ENCODE data around the gene SLC26A11.
"Not testable (repeated sequence)": the region's sequence is repeated elsewhere in the genome, so short reads cannot be mapped to it uniquely, and the experiment has no call there.

SLC26A11 gene

GRCh38 chr17:80219013-80219762 lies 1.0 kb upstream of the SLC26A11 start:
- DNase-seq: no peak

DNA sequence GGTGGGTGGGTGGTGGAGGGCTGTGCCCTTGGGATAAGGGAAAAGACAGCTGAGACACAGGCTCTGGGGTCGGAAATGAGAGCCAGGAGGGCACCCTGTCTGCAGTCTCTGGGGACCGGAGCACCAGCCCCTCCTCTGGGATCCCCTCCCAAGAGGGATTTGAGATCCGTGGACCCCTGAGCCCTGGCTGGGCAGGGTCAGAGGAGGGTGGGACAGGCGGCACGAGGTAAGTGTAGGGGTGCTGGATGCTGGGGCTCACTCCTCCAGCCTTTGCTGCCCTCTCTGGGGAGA lies 519 bp upstream of the SLC26A11 start:
- DNase-seq: no peak

DNA sequence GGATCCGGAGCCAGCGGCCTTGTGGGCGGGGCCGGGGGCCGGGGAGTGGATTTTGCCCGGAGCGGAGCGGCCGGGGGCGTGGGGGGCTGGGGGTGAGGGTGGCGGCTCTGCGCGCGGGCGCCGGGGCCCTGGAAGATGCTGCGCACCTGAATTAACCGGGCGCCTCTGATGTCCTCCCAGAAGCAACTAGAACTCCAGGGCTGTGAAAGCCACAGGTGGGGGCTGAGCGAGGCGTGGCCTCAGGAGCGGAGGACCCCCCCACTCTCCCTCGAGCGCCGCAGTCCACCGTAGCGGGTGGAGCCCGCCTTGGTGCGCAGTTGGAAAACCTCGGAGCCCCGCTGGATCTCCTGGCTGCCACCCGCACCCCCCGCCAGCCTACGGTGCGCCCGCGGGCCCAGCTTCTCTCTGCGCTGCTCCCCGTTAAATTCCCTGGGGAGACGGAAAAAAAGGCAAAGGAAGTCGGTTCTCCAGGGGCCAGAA lies 549 bp downstream of the SLC26A11 start:
- DNase-seq: no peak

DNA sequence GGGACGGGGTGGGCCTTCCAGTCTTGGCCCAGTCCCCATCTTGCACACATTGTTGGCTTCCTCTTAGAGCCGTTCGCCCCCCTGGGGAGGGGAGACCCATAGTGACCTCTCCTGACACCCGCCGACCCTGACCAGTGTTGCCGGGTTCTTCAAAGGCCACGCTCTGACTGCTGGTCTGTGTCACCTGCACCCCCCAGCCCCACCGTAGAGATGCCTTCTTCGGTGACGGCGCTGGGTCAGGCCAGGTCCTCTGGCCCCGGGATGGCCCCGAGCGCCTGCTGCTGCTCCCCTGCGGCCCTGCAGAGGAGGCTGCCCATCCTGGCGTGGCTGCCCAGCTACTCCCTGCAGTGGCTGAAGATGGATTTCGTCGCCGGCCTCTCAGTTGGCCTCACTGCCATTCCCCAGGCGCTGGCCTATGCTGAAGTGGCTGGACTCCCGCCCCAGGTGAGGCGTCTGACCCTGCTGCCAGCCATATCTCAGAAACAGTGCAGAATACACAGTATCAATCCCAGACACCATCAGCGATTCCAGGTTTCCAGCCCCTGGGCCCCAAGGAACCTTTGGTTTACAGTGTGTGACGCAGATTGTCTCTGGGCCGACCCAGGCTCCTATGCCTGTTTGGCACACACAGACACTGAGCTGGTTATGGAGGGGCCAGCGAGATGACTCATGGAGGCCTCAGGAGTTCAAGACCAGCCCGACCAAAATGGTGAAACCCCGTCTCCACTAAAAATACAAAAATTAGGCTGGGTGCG lies 1.3 kb downstream of the SLC26A11 start:
- DNase-seq: no peak

DNA sequence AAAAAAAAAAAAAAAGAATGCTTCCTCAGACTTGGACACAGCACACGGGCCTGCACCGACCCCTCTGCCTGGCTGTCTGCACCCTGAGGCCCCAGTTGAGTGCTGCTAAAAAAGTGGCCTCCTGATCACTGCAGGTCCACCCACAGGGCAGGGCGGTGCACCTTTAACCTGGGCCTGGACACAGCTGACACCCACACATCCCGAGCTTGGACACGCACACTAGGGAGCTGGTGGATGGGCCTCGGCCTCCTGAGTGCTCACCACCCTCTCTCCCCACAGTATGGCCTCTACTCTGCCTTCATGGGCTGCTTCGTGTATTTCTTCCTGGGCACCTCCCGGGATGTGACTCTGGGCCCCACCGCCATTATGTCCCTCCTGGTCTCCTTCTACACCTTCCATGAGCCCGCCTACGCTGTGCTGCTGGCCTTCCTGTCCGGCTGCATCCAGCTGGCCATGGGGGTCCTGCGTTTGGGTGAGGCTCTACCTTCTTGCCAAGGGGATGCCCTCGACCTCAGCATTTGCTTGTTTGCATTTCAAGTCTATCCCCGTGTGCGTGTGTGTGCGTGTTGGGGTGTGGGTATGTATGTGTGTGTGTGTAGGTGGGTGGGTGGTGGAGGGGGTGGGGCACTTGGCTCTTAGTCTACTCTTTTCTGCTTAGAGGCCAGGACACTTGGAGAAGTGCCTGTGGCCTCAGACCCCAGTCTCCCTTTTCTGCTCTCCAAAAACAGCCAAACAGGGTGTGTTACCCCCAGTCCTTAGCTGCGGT lies 2.3 kb downstream of the SLC26A11 start:
- no peak for DNase-seq

- DNase-seq: no peak
These were observed 3.1 kb downstream of the SLC26A11 start for GRCh38 chr17:80223142-80223815.

DNA sequence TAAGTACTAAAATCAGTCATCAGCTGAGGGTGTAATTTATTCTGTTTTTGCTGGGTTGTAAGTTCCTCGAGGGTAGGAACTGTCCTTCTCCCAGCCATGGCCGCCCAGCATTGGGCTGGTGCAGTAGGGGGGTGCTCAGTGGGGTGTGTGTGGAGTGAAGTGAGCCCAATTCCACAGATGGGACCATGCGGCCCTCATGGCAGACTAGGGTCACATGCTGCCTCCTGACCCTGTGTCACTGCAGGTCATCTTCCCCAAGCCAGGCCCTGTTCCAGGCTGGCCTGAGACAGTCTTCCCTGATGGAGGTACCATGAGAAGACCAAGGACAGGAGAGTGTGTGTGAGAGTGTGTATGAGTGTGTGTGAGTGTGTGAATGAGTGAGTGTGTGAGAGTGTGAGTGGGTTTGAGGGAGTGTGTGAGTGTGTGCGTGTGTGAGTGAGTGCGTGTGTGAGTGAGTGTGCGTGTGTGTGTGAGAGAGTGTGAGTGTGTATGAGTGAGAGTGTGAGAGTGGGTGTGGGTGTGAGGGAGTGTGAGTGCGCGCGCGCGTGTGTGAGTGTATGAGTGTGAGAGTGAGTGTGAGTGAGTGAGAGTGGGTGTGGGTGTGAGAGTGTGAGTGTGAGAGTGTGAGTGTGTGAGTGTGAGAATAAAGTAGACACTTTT lies 3.7 kb downstream of the SLC26A11 start:
- DNase-seq: no peak

- DNase-seq: no peak
These were observed 4.5 kb downstream of the SLC26A11 start for GRCh38 chr17:80224683-80225082.

DNA sequence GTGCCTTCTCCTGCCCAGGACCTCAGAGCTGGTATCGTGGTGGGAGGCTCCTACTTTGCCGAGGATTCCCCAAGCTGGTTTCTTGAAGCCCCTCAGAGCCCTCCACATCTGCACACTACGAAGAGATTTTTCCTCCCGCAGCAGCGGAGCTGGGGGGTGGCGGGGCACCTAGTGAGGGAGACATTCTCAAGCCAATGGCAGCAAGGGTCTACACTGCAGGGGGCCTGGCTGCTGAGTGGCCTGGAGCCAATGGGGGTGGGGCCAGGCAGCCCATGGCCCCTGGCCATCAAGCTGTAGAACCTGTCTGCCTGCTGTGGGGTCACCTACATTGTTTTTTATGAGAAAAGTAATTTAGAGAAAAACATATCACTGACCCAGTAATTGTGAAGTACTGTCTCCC lies 5.0 kb downstream of the SLC26A11 start:
- DNase-seq: no peak

- DNase-seq: no peak
These were observed 6.9 kb downstream of the SLC26A11 start for GRCh38 chr17:80227156-80227555.

DNA sequence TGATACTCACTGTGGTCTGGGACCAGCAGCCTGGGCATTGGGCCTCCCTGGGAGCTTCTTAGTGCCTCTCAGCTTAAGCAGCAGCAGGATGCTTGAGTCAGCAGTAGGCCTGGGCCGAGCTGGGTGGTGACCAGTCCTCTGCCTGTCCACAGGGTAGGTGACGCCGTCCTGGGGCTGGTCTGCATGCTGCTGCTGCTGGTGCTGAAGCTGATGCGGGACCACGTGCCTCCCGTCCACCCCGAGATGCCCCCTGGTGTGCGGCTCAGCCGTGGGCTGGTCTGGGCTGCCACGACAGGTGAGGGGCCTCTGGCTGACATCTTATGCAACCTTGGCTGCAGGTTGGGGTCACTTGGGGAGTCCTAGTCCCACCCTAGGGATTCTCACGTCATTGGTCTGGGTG lies 7.4 kb downstream of the SLC26A11 start:
- DNase-seq: no peak

DNA sequence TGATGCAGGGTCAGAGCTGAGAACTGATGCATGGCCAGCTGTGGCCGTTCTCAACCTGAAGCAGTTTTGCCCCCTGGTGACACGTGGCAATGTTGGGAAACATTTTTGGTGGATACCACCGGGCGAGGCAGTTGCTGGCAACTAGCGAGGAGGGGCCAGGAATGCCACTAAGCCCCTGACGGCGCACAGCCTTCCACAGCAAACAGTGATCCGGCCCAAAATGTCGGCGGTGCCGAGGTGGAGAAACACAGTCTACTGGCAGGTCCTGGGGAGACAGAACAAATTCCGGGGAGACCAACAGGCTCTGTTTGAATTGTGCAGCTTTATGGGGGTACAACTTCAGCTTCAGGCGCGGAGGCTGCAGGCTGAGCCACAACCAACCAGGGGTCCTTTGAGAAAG lies 8.2 kb downstream of the SLC26A11 start:
- no peak for DNase-seq

GRCh38 chr17:80229011-80229410 lies 8.8 kb downstream of the SLC26A11 start:
- no peak for DNase-seq

DNA sequence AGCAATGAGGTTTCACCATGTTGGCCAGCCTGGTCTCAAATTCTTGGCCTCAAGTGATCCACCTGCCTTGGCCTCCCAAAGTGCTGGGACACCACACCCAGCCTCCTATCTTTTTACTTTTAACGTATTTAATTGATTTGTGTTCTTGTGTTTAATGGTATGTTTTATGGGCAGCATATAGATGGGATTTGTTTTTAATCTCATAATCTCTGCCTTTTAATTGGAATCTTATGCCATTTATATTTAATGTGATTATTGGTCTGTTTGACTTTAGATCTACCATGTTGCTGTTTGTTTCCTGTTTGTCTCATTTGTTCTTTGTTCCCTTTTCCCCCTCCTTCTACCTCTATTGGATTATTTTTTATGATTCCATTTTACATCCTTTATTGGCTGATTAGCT lies 12.2 kb downstream of the SLC26A11 start:
- no peak for DNase-seq

DNA sequence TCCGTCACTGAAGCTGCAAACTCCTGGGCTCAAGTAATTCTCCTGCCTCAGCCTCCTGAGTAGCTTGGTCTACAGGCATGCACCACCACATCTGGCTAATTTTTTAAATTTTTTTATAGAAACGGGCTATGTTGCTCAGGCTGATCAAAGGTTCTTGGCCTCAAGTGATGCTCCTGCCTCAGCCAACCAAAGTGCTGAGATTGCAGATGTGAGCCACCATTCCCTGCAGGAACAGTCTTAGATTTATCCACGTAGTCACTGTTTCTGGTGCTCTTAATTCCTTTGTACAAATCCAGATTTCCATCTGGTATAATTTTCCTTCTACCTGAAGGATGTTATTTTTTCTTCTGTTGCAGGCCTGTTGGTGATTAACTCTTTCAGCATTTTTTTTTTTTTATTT lies 13.0 kb downstream of the SLC26A11 start:
- DNase-seq: no peak

- DNase-seq: no peak
These were observed 16.7 kb downstream of the SLC26A11 start for GRCh38 chr17:80236911-80237310.

GRCh38 chr17:80237386-80237785 lies 17.2 kb downstream of the SLC26A11 start:
- DNase-seq: no peak

DNA sequence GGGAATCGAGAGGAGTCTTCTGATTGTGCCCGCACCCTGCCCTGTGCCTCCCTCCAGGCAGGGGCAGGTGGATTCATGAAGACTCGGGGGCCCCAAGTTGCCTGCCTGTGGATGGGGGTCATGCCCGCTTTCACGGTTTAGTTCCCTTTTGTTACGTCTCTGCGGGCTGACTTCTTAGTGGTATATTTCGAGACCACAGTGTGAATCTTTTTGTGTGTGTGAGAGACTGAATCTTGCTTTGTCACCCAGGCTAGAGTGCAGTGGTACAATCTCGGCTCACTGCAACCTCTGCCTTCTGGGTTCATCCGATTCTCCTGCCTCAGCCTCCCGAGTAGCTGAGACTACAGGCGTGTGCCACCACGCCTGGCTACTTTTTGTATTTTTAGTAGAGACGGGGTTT lies 22.3 kb downstream of the SLC26A11 start:
- no peak for DNase-seq

DNA sequence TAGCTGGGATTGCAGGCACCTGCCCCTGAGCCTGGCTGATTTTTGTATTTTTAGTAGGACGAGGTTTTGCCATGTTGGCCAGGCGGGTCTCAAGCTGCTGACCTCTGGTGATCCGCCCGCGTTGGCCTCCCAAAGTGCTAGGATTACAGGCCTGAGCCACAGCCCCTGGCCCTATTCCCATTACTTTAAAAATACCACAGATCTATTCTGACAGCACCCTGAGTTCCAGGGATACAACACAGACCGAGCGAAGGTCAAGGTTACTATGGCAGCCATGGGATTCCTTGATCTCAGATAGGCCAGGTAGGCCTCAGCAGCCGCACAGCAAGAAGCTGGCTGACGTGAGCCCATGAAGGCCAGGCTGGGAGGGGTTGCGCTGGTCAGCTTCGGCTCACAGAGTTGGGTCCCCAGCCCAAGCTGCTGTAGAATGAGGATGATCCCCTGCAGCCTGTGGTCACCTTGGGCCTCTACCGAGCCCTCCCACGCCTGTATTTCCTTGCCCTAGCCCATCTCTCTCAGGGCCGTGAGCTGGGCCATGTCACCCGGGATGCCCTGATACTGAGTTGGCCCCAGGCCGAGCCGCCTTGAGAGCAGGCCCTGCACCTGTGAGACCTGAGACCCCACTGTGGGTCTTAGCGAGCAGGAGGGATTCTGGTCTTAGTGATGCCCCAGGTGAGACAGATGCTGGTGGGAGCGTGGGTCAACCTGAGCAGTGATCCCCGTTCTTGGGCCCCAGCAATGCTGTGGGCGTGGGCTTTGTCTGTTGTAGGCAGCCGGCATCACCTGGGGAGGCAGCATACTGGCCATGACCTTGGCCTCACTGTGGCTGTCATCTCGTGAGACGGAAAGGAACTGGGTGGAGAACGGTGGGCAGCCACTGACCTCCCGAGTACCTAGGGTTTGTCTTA lies 23.6 kb downstream of the SLC26A11 start:
- DNase-seq: no peak

- DNase-seq: not testable (repeated sequence)
These were observed 24.2 kb downstream of the SLC26A11 start for GRCh38 chr17:80244448-80244847.

DNA sequence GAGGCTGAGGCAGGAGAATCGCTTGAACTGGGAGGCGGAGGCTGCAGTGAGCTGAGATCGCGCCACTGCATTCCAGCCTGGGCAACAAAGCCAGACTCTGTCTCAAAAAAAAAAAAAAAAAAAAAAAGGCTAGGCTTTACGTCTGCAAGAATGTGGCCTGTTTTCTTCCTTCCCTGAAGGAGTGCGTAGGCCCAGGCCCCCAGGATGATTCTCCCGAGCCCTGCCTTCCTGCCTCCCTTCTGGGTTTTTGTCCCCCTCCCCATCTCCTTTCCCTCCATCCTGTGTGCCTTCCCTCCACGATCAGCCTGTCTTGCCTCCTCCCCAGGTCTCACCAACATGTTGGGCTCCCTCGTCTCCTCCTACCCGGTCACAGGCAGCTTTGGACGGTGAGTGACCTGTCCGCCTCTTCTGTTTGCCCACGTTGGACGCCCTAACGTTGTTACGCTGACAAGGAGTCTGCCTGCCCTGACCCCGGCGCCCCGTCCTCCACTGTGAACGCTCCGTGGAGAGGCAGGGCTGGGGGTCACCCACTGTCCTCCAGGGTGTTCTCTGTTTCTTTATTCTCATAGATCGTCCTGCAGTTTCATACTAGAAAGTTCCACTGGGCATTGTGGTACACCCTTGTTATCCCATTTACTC lies 24.8 kb downstream of the SLC26A11 start:
- no peak for DNase-seq
